ENCODE measurements around the gene DGKH.

GRCh38 chr13:42274386-42275097 is 226.1 kb downstream of the DGKH start:
- no peak for TF ChIP-seq POLR2AphosphoS5 (IDR thresholded peaks at IDR 0.05)
- no peak for TF ChIP-seq CTCF (IDR thresholded peaks at IDR 0.05)
- TF ChIP-seq POLR2A (IDR thresholded peaks at IDR 0.05), result no peak

Measured in breast epithelium (tissue), 3 donors.